ENCODE data around the gene TFAP2E. TPM values are rescaled to one million over a fixed set of nuclear protein-coding genes. Genes with fewer than 3 reads are reported as not detected.

TFAP2E gene
- polyA plus RNA-seq, 6 donors from 2014 or later, result 0.16 to 0.62 (median 0.24) TPM; not detected in 2

- H3K27ac Mint-ChIP-seq, result peak overlapping the region in 4 of 6 donors; percentile 29 to 83 (median 46)
- H3K9me3 Mint-ChIP-seq, result no peaks in the 10 kb centered on the region
- peak overlapping the region in 2 of 8 donors; percentile 38 to 72 for H3K4me3 Mint-ChIP-seq
- no peak for ATAC-seq (ENCODE audit: low read depth in 2 of 2)
- H3K4me1 Mint-ChIP-seq, result peaks cover 38 to 43% (median 42%) of the 10 kb centered on the region in 3 donors
- no peaks in the 10 kb centered on the region for H3K27me3 Mint-ChIP-seq
- H3K36me3 Mint-ChIP-seq, result no peaks in the 10 kb centered on the region
- no peak for DNase-seq
Measured at GRCh38 chr1:35560256-35561225, 12.6 kb upstream of the TFAP2E start.

GRCh38 chr1:35561297-35561971, 11.7 kb upstream of the TFAP2E start:
- Mint-ChIP-seq H3K27ac (peak overlapping the region in 2 of 6 donors; percentile 66 to 69), H3K4me3 (peak overlapping the region in 4 of 8 donors; percentile 4 to 55 (median 38)), H3K4me1 (peaks cover 30 to 34% (median 33%) of the 10 kb centered on the region in 3 donors), H3K36me3 (no peaks in the 10 kb centered on the region), H3K9me3 (no peaks in the 10 kb centered on the region), H3K27me3 (no peaks in the 10 kb centered on the region)
- ATAC-seq (ENCODE audit: low read depth in 2 of 2), result no peak
- no peak for DNase-seq

- H3K4me3 Mint-ChIP-seq, result peak overlapping the region in 2 of 8 donors; percentile 53 to 69
- peaks cover 30 to 31% (median 30%) of the 10 kb centered on the region in 3 donors for H3K4me1 Mint-ChIP-seq
Measured at GRCh38 chr1:35561972-35562680, 11.0 kb upstream of the TFAP2E start.

GRCh38 chr1:35563166-35563565, 9.9 kb upstream of the TFAP2E start:
- Mint-ChIP-seq H3K36me3 (no peaks in the 10 kb centered on the region), H3K9me3 (no peaks in the 10 kb centered on the region), H3K4me1 (peaks cover 23 to 30% (median 25%) of the 10 kb centered on the region in 3 donors), H3K27me3 (no peaks in the 10 kb centered on the region), H3K4me3 (no peak overlapping the region), H3K27ac (peak overlapping the region in 1 of 6 donors; percentile 30)
- DNase-seq (no peak), ATAC-seq (ENCODE audit: low read depth in 2 of 2) (no peak)

More at GRCh38 chr1:35561972-35562680, 11.0 kb upstream of the TFAP2E start:
- no peaks in the 10 kb centered on the region for H3K27me3 Mint-ChIP-seq
- ATAC-seq (ENCODE audit: low read depth in 2 of 2) (no peak), DNase-seq (no peak)
- no peaks in the 10 kb centered on the region for H3K9me3 Mint-ChIP-seq
- H3K27ac Mint-ChIP-seq, result peak overlapping the region in 2 of 6 donors; percentile 32 to 69
- no peaks in the 10 kb centered on the region for H3K36me3 Mint-ChIP-seq

- Mint-ChIP-seq H3K36me3 (no peaks in the 10 kb centered on the region), H3K4me3 (peak overlapping the region in 1 of 8 donors; percentile 6), H3K27ac (peak overlapping the region in 4 of 6 donors; percentile 14 to 81 (median 55)), H3K9me3 (no peaks in the 10 kb centered on the region), H3K4me1 (peaks cover 20 to 35% (median 27%) of the 10 kb centered on the region in 3 donors), H3K27me3 (no peaks in the 10 kb centered on the region)
- DNase-seq, result peak; percentile 68
- ATAC-seq (ENCODE audit: low read depth in 2 of 2), result peak; percentile 72 to 78
Measured at GRCh38 chr1:35564037-35564883, 8.9 kb upstream of the TFAP2E start.

- H3K4me1 Mint-ChIP-seq, result peaks cover 15 to 28% (median 23%) of the 10 kb centered on the region in 3 donors
- no peaks in the 10 kb centered on the region for H3K9me3 Mint-ChIP-seq
- DNase-seq (no peak), ATAC-seq (ENCODE audit: low read depth in 2 of 2) (no peak)
- H3K27ac Mint-ChIP-seq, result peak overlapping the region in 3 of 6 donors; percentile 14 to 81 (median 54)
- peak overlapping the region in 1 of 8 donors; percentile 6 for H3K4me3 Mint-ChIP-seq
- no peaks in the 10 kb centered on the region for H3K36me3 Mint-ChIP-seq
- H3K27me3 Mint-ChIP-seq, result no peaks in the 10 kb centered on the region
Measured at GRCh38 chr1:35564884-35565741, 8.0 kb upstream of the TFAP2E start.

- Mint-ChIP-seq H3K9me3 (no peaks in the 10 kb centered on the region), H3K27me3 (peaks cover 0 to 5% (median 0%) of the 10 kb centered on the region in 3 donors), H3K4me3 (no peak overlapping the region), H3K36me3 (no peaks in the 10 kb centered on the region), H3K4me1 (peaks cover 15 to 27% (median 23%) of the 10 kb centered on the region in 3 donors), H3K27ac (no peak overlapping the region)
- ATAC-seq (ENCODE audit: low read depth in 2 of 2) (no peak), DNase-seq (no peak)
Measured at GRCh38 chr1:35565742-35566133, 7.4 kb upstream of the TFAP2E start.

- H3K4me1 Mint-ChIP-seq, result peaks cover 11 to 22% (median 19%) of the 10 kb centered on the region in 3 donors
- no peak for DNase-seq
- H3K36me3 Mint-ChIP-seq, result no peaks in the 10 kb centered on the region
- peaks cover 16 to 19% (median 16%) of the 10 kb centered on the region in 3 donors for H3K27me3 Mint-ChIP-seq
- H3K4me3 Mint-ChIP-seq, result no peak overlapping the region
- no peaks in the 10 kb centered on the region for H3K9me3 Mint-ChIP-seq
- ATAC-seq (ENCODE audit: low read depth in 2 of 2), result no peak
- no peak overlapping the region for H3K27ac Mint-ChIP-seq
Measured at GRCh38 chr1:35567947-35568558, 5.1 kb upstream of the TFAP2E start.

GRCh38 chr1:35568975-35569395, 4.1 kb upstream of the TFAP2E start:
- Mint-ChIP-seq H3K4me3 (no peak overlapping the region), H3K4me1 (peaks cover 11 to 22% (median 19%) of the 10 kb centered on the region in 3 donors), H3K27ac (no peak overlapping the region), H3K36me3 (no peaks in the 10 kb centered on the region), H3K9me3 (no peaks in the 10 kb centered on the region), H3K27me3 (peaks cover 16 to 19% (median 16%) of the 10 kb centered on the region in 3 donors)
- ATAC-seq (ENCODE audit: low read depth in 2 of 2), result peak; percentile 59 to 69
- peak; percentile 55 for DNase-seq

GRCh38 chr1:35569936-35570335, 3.2 kb upstream of the TFAP2E start:
- DNase-seq (no peak), ATAC-seq (ENCODE audit: low read depth in 2 of 2) (no peak)
- H3K4me1 Mint-ChIP-seq, result peaks cover 5 to 15% (median 11%) of the 10 kb centered on the region in 3 donors
- no peaks in the 10 kb centered on the region for H3K36me3 Mint-ChIP-seq
- no peak overlapping the region for H3K27ac Mint-ChIP-seq
- no peaks in the 10 kb centered on the region for H3K9me3 Mint-ChIP-seq
- H3K27me3 Mint-ChIP-seq, result peaks cover 16 to 21% (median 19%) of the 10 kb centered on the region in 3 donors
- no peak overlapping the region for H3K4me3 Mint-ChIP-seq

- Mint-ChIP-seq H3K36me3 (peaks cover 0 to 4% of the 10 kb centered on the region in 2 donors), H3K4me3 (no peak overlapping the region), H3K27ac (peak overlapping the region in 1 of 6 donors; percentile 56), H3K27me3 (peaks cover 16 to 28% (median 24%) of the 10 kb centered on the region in 3 donors), H3K9me3 (no peaks in the 10 kb centered on the region), H3K4me1 (peaks cover 10 to 21% (median 15%) of the 10 kb centered on the region in 3 donors)
- no peak for DNase-seq
- no peak for ATAC-seq (ENCODE audit: low read depth in 2 of 2)
Measured at GRCh38 chr1:35570589-35571137, 2.5 kb upstream of the TFAP2E start.

Measured in naive B cell (primary cell).